ENCODE results near the gene HCN3.
"Not testable (repeated sequence)": the region's sequence is repeated elsewhere in the genome, so short reads cannot be mapped to it uniquely, and the experiment has no call there.

HCN3 gene

DNA sequence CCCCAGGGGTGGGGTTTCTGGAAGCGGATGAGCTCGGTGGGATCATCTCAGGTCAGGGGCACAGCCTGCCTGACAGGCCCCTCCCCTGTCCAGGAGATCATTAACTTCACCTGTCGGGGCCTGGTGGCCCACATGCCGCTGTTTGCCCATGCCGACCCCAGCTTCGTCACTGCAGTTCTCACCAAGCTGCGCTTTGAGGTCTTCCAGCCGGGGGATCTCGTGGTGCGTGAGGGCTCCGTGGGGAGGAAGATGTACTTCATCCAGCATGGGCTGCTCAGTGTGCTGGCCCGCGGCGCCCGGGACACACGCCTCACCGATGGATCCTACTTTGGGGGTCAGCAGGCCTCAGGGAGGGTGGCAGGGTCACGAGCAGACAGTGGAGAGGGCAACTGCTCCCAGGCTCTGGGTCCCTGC is 8.4 kb downstream of the HCN3 start:
- no peak for DNase-seq

- DNase-seq = no peak
Observed at GRCh38 chr1:155286544-155286943, 9.3 kb downstream of the HCN3 start.

DNA sequence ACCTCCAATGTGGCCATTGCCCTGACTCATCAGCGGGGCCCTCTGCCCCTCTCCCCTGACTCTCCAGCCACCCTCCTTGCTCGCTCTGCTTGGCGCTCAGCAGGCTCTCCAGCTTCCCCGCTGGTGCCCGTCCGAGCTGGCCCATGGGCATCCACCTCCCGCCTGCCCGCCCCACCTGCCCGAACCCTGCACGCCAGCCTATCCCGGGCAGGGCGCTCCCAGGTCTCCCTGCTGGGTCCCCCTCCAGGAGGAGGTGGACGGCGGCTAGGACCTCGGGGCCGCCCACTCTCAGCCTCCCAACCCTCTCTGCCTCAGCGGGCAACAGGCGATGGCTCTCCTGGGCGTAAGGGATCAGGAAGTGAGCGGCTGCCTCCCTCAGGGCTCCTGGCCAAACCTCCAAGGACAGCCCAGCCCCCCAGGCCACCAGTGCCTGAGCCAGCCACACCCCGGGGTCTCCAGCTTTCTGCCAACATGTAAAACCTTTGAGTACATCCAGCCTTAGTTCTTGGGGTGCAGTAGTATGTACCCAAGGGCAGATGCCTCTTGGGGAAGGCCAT is 10.8 kb downstream of the HCN3 start:
- no peak for DNase-seq

GRCh38 chr1:155291006-155291405 is 13.7 kb downstream of the HCN3 start:
- DNase-seq = not testable (repeated sequence)

DNA sequence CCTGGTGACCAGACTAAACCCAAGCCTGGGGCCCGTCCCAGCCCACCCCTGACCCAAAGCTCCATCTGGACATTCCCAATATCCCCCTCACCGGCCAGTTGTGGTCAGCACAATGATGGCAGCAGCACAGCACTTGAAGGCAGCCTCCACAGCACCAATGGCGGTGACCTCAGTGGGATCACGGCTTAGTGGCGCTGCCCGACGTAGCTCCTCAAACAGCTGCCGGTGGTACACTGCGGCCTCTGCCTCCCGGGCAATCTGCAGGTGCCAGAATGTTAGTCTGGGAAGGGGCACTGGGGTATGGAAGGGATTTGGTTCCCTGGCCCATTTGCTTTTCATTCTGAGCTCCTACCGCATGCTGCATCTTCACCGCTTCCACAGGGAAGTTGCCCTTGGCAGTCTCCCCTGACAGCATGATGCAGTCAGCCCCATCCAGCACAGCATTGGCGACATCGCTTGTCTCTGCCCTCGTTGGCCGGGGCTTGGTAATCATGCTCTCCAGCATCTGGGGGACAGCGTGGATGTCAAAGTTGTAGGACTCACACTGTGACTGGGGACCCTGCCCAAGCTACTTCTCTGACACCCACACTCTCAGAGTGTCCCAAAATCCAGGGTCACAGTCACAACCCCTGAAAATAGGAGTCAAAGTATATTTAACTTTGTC is 16.0 kb downstream of the HCN3 start:
- DNase-seq = no peak

- no peak for DNase-seq
Observed at GRCh38 chr1:155294520-155295182, 17.4 kb downstream of the HCN3 start.

GRCh38 chr1:155295183-155295941 is 18.1 kb downstream of the HCN3 start:
- DNase-seq = no peak

GRCh38 chr1:155295942-155296267 is 18.6 kb downstream of the HCN3 start:
- DNase-seq = no peak

GRCh38 chr1:155296661-155297060 is 19.4 kb downstream of the HCN3 start:
- no peak for DNase-seq

DNA sequence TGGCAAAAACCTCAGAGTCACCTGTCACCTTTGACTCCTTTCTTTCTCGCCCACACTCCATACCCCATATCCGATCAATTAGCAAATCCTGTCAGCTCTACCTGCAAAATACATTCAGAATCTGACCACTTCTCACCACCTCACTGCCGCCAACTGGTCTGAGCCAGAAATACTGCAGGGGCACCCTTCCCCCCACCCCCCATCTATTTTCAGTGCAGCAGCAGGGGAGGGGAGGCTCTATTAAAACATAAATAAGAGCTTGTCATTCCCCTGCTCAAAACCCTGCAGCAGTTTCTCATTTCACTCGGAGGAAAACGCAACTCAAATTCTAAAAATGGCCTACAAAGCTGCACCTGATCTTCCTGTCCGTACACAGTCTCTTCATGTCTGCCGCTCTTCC is 20.1 kb downstream of the HCN3 start:
- no peak for DNase-seq

GRCh38 chr1:155300024-155300423 is 22.8 kb downstream of the HCN3 start:
- DNase-seq = no peak

DNA sequence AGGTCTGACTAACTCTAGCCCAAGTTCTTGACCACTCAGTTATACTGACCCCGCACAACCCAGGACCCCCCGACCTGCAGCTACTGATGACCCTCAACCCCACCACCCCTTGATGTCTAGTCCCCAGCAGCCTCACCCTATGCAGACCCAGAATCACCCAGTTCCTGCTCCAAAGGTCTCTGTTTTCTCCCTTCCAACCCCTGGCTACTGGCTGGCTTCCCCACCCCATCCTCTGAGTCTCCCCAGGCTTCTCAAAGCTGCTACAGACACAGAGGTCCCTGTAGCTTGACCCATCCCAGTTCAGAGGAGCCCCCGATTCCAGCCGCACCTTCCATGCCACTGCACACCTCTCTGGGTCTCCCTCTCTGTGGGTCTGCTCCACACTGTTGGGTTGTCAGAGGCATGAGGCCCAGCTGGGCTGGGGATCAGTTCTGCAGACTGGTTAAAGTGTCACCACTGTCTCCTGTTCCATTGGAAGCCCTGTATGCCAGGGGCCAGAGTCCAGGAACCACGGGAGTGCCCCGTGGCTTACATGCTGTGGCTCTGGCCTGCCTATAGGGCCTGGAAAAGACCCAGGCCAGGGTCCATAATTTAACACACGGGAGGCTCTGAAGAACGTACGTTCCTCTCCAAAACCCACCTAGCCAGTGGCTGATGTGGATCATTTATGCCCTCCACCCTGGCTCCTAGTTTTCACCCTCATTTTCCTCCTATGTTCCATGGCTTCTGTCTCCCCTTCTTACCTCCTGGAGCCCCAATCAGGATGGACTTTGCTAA is 23.5 kb downstream of the HCN3 start:
- DNase-seq = no peak

GRCh38 chr1:155301342-155301841 is 24.1 kb downstream of the HCN3 start, which contains the start of gene PKLR:
Gene PKLR (minus strand): TSS chr1:155301438. CDS start chr1:155301395, 43 bp downstream.
- no peak for DNase-seq

DNA sequence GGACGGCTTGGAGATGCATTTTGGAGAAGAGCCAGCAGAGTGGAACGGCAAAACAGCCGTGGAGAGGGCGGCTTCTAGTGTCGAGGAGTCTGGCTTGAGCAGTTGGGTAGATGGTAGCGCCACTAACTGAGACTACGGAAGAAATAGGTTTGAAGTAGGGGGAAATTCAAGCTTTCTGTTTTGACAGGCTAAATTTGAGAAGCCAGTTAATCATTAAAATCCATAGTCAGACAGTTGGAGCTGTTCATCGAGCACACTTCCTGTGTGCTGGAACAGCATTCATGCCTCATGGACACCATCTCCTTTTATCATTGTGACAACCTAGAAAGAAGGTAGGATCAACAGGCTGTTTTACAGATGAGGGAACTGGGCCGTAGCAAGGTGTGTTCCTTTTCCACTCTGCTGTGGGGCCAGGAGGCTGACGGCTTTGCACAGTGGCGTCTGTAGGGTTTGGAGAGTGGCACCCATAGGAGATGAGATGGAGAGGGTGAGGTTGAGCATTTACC is 27.3 kb downstream of the HCN3 start:
- DNase-seq = no peak

GRCh38 chr1:155305881-155306391 is 28.7 kb downstream of the HCN3 start:
- DNase-seq = no peak

DNA sequence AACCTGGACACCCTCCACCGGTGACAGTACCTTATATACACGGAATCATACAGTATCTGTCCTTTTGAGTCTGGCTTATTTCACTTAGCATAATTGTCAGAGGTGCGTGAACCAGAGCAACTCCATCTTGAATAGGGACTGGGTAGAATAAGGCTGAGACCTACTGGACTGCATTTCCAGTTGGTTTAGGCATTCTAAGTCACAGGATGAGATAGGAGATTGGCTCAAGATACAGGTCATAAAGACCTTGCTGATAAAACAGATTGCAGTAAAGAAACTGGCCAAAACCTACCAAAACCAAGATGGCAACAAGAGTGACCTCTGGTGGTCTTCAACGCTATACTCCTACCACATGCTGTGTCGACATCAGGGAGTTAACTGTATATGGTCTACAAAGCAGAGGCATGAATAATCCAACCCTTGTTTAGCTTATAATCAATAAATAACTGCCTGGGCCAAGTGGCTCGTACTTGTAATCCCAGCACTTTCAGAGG is 30.0 kb downstream of the HCN3 start:
- DNase-seq = no peak

GRCh38 chr1:155308493-155309422 is 31.5 kb downstream of the HCN3 start, which contains the start of gene FDPS:
Gene FDPS (plus strand): TSS chr1:155308866. CDS start chr1:155309790, 924 bp downstream.
- peak; percentile 98 for DNase-seq

- DNase-seq = peak; percentile 33
Observed at GRCh38 chr1:155309423-155310021, 32.3 kb downstream of the HCN3 start.

DNA sequence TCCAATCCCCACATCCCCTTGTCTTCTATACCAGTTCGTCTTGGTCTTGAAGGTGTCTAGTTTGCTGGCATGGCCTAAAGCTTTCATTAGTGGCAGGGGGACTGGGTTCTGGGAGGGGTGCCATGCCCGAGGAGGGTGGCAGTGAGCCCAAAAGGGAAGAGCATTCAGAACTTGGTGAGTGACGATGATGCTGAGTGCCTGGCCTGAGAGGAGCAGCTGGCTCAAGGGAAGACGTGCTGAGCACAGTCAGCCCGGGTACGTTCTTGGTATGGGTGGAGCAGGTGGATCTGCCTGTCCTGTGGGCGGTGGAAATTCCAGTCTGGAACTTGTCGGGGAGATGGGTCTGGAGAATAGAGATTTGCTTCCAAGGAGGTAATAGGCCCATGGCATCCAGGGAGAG is 36.0 kb downstream of the HCN3 start:
- DNase-seq = no peak

DNA sequence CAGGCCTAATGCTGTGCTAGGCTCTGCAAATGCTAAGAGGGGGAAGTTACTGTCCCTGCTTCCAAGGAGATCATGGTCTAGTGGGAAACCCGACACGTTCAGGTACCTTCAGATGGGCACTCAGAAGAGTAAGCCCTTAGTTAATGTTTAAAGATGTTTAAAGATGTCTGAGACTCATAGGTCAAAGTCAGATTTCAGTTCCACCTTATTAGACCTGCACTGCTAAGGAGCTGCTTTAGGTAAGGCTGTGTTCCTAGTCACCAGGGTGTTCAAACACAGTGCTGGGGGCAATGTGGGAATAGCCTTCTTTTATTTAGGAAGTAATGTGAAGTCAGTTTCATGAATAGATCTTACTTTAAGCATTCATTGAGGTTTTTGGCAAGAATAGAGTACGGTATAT is 39.7 kb downstream of the HCN3 start:
- no peak for DNase-seq

Measured in NCI-H510A treated with DMSO at 0.1 percent for 48 hours (cell line).